Glutamatergic neuron (in vitro differentiated cells): Measurements from ENCODE around the gene BIK. TPM values are rescaled to one million over a fixed set of nuclear protein-coding genes. Genes with fewer than 3 reads are reported as not detected.
"Not testable (repeated sequence)": the region's sequence is repeated elsewhere in the genome, so short reads cannot be mapped to it uniquely, and the experiment has no call there.

Source experiments
- DNase-seq: peaks from one replicate; pipeline ENCODE4 v3.0.0; 2022
- H3K27ac Mint-ChIP-seq: one replicate; pipeline ENCODE4 v1.8.0; 2020; ENCODE audit warnings: mild to moderate bottlenecking, mixed read lengths, inconsistent platforms; ENCODE audit not compliant: unreplicated experiment
- H3K27me3 Mint-ChIP-seq: one replicate; pipeline ENCODE4 v1.8.0; 2020; ENCODE audit warnings: mild to moderate bottlenecking, moderate library complexity, mixed read lengths, inconsistent platforms; ENCODE audit not compliant: unreplicated experiment
- H3K36me3 Mint-ChIP-seq: one replicate; pipeline ENCODE4 v1.8.0; 2020; ENCODE audit warnings: mild to moderate bottlenecking, mixed read lengths, inconsistent platforms; ENCODE audit not compliant: unreplicated experiment
- H3K4me1 Mint-ChIP-seq: one replicate; pipeline ENCODE4 v1.8.0; 2020; ENCODE audit warnings: mild to moderate bottlenecking, low read depth, mixed read lengths, inconsistent platforms; ENCODE audit not compliant: unreplicated experiment
- H3K4me3 Mint-ChIP-seq: one replicate; pipeline ENCODE4 v1.8.0; 2020; ENCODE audit warnings: mild to moderate bottlenecking, mixed read lengths, inconsistent platforms; ENCODE audit not compliant: unreplicated experiment
- H3K9me3 Mint-ChIP-seq: one replicate; pipeline ENCODE4 v1.8.0; 2020; ENCODE audit warnings: mild to moderate bottlenecking, moderate library complexity, mixed read lengths, inconsistent platforms; ENCODE audit not compliant: unreplicated experiment
- total RNA-seq: library from RNA; stranded (reverse); fragmentation: NEBNext Ultra II Directional; extraction: Animal tissue kit (Norgen Biotek cat#: 25700); gene quantifications from one replicate; pipeline ENCODE4 v1.2.1, GENCODE V29; 2021; ENCODE audit not compliant: unreplicated experiment
- TF ChIP-seq, protein P1 (sequence below): fragments of 200-600 bp; sonication (generic); IDR thresholded peaks from one replicate; pipeline ENCODE4 v1.5.0; 2021; ENCODE audit not compliant: partially characterized antibody, unreplicated experiment

The BIK gene
- total RNA-seq, 1 donor from 2014 or later: 17.3 TPM

GRCh38 chr22:43142880-43143562 is 32.5 kb downstream of the BIK start, which contains the start of gene MCAT:
TSS of gene MCAT (minus strand) at chr22:43143398. CDS start at chr22:43143348, 50 bp downstream.
- TF ChIP-seq, protein P1, sequence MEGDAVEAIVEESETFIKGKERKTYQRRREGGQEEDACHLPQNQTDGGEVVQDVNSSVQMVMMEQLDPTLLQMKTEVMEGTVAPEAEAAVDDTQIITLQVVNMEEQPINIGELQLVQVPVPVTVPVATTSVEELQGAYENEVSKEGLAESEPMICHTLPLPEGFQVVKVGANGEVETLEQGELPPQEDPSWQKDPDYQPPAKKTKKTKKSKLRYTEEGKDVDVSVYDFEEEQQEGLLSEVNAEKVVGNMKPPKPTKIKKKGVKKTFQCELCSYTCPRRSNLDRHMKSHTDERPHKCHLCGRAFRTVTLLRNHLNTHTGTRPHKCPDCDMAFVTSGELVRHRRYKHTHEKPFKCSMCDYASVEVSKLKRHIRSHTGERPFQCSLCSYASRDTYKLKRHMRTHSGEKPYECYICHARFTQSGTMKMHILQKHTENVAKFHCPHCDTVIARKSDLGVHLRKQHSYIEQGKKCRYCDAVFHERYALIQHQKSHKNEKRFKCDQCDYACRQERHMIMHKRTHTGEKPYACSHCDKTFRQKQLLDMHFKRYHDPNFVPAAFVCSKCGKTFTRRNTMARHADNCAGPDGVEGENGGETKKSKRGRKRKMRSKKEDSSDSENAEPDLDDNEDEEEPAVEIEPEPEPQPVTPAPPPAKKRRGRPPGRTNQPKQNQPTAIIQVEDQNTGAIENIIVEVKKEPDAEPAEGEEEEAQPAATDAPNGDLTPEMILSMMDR: no peak
- peak within 1 kb of the TSS; percentile 91 for H3K4me3 Mint-ChIP-seq
- H3K9me3 Mint-ChIP-seq: peaks cover 3% of the 10 kb centered on the region
- peak; percentile 83 for DNase-seq
- H3K27ac Mint-ChIP-seq: peak within 1 kb of the TSS; percentile 72
- H3K27me3 Mint-ChIP-seq: no peaks in the 10 kb centered on the region
- no peaks in the 10 kb centered on the region for H3K36me3 Mint-ChIP-seq
- H3K4me1 Mint-ChIP-seq: peaks cover 1% of the 10 kb centered on the region

- no peak overlapping the region for H3K27ac Mint-ChIP-seq
- peaks cover 3% of the 10 kb centered on the region for H3K9me3 Mint-ChIP-seq
- no peak for DNase-seq
- H3K27me3 Mint-ChIP-seq: no peaks in the 10 kb centered on the region
- H3K36me3 Mint-ChIP-seq: no peaks in the 10 kb centered on the region
- H3K4me1 Mint-ChIP-seq: peaks cover 1% of the 10 kb centered on the region
- TF ChIP-seq, protein P1: no peak
- no peak overlapping the region for H3K4me3 Mint-ChIP-seq
Measured at GRCh38 chr22:43144949-43145348, 34.4 kb downstream of the BIK start.

DNA sequence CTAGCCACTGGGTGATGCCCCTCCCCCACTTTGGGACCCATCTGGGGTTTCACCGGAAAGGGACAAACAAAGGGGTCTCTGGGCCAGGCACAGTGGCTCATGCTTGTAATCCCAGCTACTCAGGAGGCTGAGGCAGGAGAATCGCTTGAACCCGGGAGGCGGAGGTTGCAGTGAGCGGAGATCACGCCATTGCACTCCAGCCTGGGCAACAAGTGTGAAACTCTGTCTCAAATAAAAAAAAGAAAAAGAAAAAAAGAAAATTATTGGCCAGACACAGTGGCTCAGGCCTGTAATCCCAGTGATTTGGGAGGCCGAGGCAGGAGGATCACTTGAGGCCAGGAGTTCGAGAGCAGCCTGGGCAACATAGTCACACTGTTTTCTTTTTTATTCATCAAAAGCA is 34.8 kb downstream of the BIK start:
- not testable (repeated sequence) for DNase-seq, H3K4me3 Mint-ChIP-seq, H3K27ac Mint-ChIP-seq, H3K36me3 Mint-ChIP-seq, H3K9me3 Mint-ChIP-seq, H3K4me1 Mint-ChIP-seq, H3K27me3 Mint-ChIP-seq

GRCh38 chr22:43146332-43146731 is 35.8 kb downstream of the BIK start:
- not testable (repeated sequence) for H3K36me3 Mint-ChIP-seq, H3K27ac Mint-ChIP-seq, H3K4me1 Mint-ChIP-seq

DNA sequence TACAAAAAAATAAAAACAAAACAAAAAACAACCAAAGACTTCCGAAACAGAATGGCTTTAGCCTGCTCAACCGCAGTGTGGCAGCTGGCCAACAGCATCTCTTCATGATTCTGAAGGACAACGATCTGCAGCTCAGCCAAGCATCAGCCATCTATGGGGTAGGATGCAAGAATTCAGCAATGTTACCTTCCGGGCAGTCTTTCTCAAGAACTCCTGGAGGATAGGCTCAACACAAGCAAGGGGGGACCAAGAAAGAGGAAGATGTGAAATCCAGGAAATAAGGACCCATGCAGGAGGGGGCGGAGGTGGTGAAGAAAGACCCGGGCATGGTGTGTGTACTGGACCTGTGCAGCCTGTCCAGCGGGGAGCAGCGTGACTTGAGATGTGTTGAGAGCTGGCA is 37.3 kb downstream of the BIK start:
- DNase-seq: no peak
- Mint-ChIP-seq H3K27ac (no peak overlapping the region), H3K9me3 (peaks cover 3% of the 10 kb centered on the region), H3K4me1 (peaks cover 1% of the 10 kb centered on the region), H3K27me3 (peaks cover 3% of the 10 kb centered on the region), H3K36me3 (no peaks in the 10 kb centered on the region), H3K4me3 (no peak overlapping the region)
- TF ChIP-seq, protein P1: no peak

More at GRCh38 chr22:43146332-43146731, 35.8 kb downstream of the BIK start:
- not testable (repeated sequence) for H3K4me3 Mint-ChIP-seq, H3K27me3 Mint-ChIP-seq, DNase-seq, H3K9me3 Mint-ChIP-seq

- H3K36me3 Mint-ChIP-seq: no peaks in the 10 kb centered on the region
- H3K27me3 Mint-ChIP-seq: peaks cover 3% of the 10 kb centered on the region
- DNase-seq: no peak
- H3K27ac Mint-ChIP-seq: no peak overlapping the region
- TF ChIP-seq, protein P1: no peak
- H3K4me1 Mint-ChIP-seq: peaks cover 2% of the 10 kb centered on the region
- peaks cover 2% of the 10 kb centered on the region for H3K9me3 Mint-ChIP-seq
- H3K4me3 Mint-ChIP-seq: no peak overlapping the region
Measured at GRCh38 chr22:43148581-43148980, 38.0 kb downstream of the BIK start.
